K562 (cell line): ENCODE results near the gene PIK3R5. TPM values are rescaled to one million over a fixed set of nuclear protein-coding genes. Genes with fewer than 3 reads are reported as not detected.

Experiments used
- ATAC-seq: fragments of 200-7000 bp; cut with Tn5 transposase; 3 replicates; pipeline ENCODE4 v1.9.1; 2020; ENCODE audit warnings: moderate library complexity
- BruUV-seq: library from RNA; stranded (reverse); fragments of 400-500 nt; replicated peaks from 2 replicates; lab custom pipeline; 2021; lab: Mats Ljungman, UMichigan
- CTCF ChIA-PET: fragments of 300-600 bp; formaldehyde crosslinking; extraction: SDS; loops from one replicate; lab custom pipeline; 2021; ENCODE audit warnings: low intra/inter-chr PET ratio; lab: Yijun Ruan, JAX
- POLR2A ChIA-PET: fragments of 300-600, 350-650 bp; sonication (Branson Sonifier 250); formaldehyde crosslinking; extraction: SDS; loops from one replicate; lab custom pipeline; 2021; ENCODE audit warnings: antibody characterized with exemption, inconsistent platforms; lab: Yijun Ruan, JAX
- DNase-seq, 4 experiments: peaks; one replicate each; pipeline versions ENCODE4 v3.0.0 to v3.0.0-alpha.2; 2011 to 2018; ENCODE audit warnings: low spot score in 3 of 4, mixed read lengths in 3 of 4; ENCODE audit errors: extremely low read depth in 1 of 4
- FAIRE-seq: peaks from 2 replicates; lab custom pipeline; 2011; peaks lifted over from hg19 to GRCh38; lab: Jason Lieb, UNC
- H2AFZ ChIP-seq: 2 replicates; pipeline ENCODE4 v1.6.0; 2011; ENCODE audit warnings: low read depth, low read length, control low read depth, inconsistent platforms
- H3K27ac ChIP-seq: fragments of 200-600 bp; 3 replicates; pipeline ENCODE4 v1.8.0; 2011; ENCODE audit warnings: low read depth, mild to moderate bottlenecking, control low read depth, inconsistent platforms, low read length, moderate library complexity, mixed read lengths; ENCODE audit errors: extremely low read depth
- H3K27me3 ChIP-seq, 2 experiments: fragments of 300-600 bp in 1 of 2; 2 replicates in 1 of 2; 3 replicates in 1 of 2; pipeline versions ENCODE4 v1.6.0 to v1.8.0; 2011; ENCODE audit warnings: inconsistent platforms in 2 of 2, low read length in 2 of 2, mild to moderate bottlenecking in 1 of 2, mixed read lengths in 1 of 2, moderate library complexity in 1 of 2; ENCODE audit not compliant: control insufficient read depth in 2 of 2, insufficient read depth in 2 of 2
- H3K36me3 ChIP-seq: fragments of 300-600 bp; 3 replicates; pipeline ENCODE4 v1.8.0; 2011; ENCODE audit warnings: mild to moderate bottlenecking, low read length, inconsistent platforms; ENCODE audit not compliant: control insufficient read depth, insufficient read depth
- H3K4me1 ChIP-seq, 2 experiments: fragments of 200-600 bp in 1 of 2; replicated peaks in 1 of 2; 2 replicates in 1 of 2; 3 replicates in 1 of 2; pipeline versions ENCODE4 v1.5.1 to v1.8.0; 2011; ENCODE audit warnings: inconsistent platforms in 2 of 2, low read length in 2 of 2, mild to moderate bottlenecking in 1 of 2, mixed read lengths in 1 of 2, moderate library complexity in 1 of 2; ENCODE audit not compliant: control insufficient read depth in 2 of 2, insufficient read depth in 2 of 2
- H3K4me2 ChIP-seq: 2 replicates; pipeline ENCODE4 v1.6.1; 2011; ENCODE audit warnings: low read length, control low read depth, inconsistent platforms, mixed read lengths; ENCODE audit not compliant: insufficient read depth
- H3K4me3 ChIP-seq: fragments of 200-600 bp; sonication (generic), shearing (Covaris generic); 2 replicates; pipeline ENCODE4 v1.5.1; 2016; ENCODE audit warnings: control low read depth, inconsistent platforms
- H3K79me2 ChIP-seq: fragments of 200-600 bp; 3 replicates; pipeline ENCODE4 v1.8.0; 2011; ENCODE audit warnings: low read length, inconsistent platforms; ENCODE audit not compliant: control insufficient read depth, insufficient read depth
- H3K9ac ChIP-seq, 2 experiments: 2 replicates each; pipeline versions ENCODE4 v1.6.0 to v1.6.1; 2011; ENCODE audit warnings: low read depth in 2 of 2, low read length in 2 of 2, control low read depth in 1 of 2, inconsistent platforms in 1 of 2, mild to moderate bottlenecking in 1 of 2, mixed read lengths in 1 of 2; ENCODE audit not compliant: insufficient read depth in 1 of 2
- H3K9me1 ChIP-seq: one replicate; pipeline ENCODE4 v1.6.0; 2011; ENCODE audit warnings: inconsistent platforms, mild to moderate bottlenecking, low read length, moderate library complexity; ENCODE audit not compliant: control insufficient read depth, insufficient read depth
- H3K9me3 ChIP-seq: replicated peaks from 2 replicates; pipeline ENCODE4 v1.5.1; 2011; ENCODE audit warnings: low read depth, low read length, inconsistent platforms; ENCODE audit not compliant: control insufficient read depth, insufficient read depth
- H4K20me1 ChIP-seq: replicated peaks from 2 replicates; pipeline ENCODE4 v1.6.1; 2011; ENCODE audit warnings: low read length, inconsistent platforms, mixed read lengths; ENCODE audit not compliant: control insufficient read depth, insufficient read depth
- C11orf30 ChIP-seq: fragments of 450-650 bp; IDR thresholded peaks from 2 replicates; pipeline ENCODE4 v1.6.1; 2016; ENCODE audit warnings: low read depth, mild to moderate bottlenecking
- CHD2 ChIP-seq: IDR thresholded peaks from 2 replicates; pipeline ENCODE4 v1.6.1; 2011; ENCODE audit warnings: low read depth, low read length
- FUS ChIP-seq: fragments of 200-400 bp; formaldehyde crosslinking; optimal IDR thresholded peaks from 2 replicates; pipeline ENCODE3; 2017; ENCODE audit warnings: low read depth, low read length
- GATA2 ChIP-seq: sonication (generic); formaldehyde crosslinking; IDR thresholded peaks from 2 replicates; pipeline ENCODE4 v1.4.0; 2020; ENCODE audit warnings: mild to moderate bottlenecking, missing genetic modification reagents
- GATAD2A ChIP-seq: fragments of 450-650 bp; IDR thresholded peaks from 2 replicates; pipeline ENCODE4 v1.6.1; 2017
- KHSRP ChIP-seq: fragments of 450-650 bp; IDR thresholded peaks from 2 replicates; pipeline ENCODE4 v1.6.1; 2017
- SIRT6 ChIP-seq: IDR thresholded peaks from one replicate; pipeline ENCODE4 v1.6.1; 2012; ENCODE audit warnings: low read depth, mild to moderate bottlenecking, control low read depth, inconsistent platforms, low read length, moderate library complexity
- SUPT5H ChIP-seq: fragments of 450-650 bp; IDR thresholded peaks from 2 replicates; pipeline ENCODE4 v1.6.1; 2016
- TCF7L2 ChIP-seq: fragments of 150-350 bp; IDR thresholded peaks from 2 replicates; pipeline ENCODE4 v1.6.1; 2016; ENCODE audit warnings: low read depth, mild to moderate bottlenecking, low read length, moderate library complexity
- TEAD2 ChIP-seq: fragments of 450-650 bp; IDR thresholded peaks from 2 replicates; pipeline ENCODE4 v1.6.1; 2016; ENCODE audit warnings: missing genetic modification characterization, control low read depth, missing compliant biosample characterization
- ZNF561 ChIP-seq: fragments of 450-650 bp; formaldehyde crosslinking; conservative IDR thresholded peaks from 2 replicates; pipeline ENCODE4 v1.4.0; 2020; ENCODE audit warnings: mild to moderate bottlenecking, moderate library complexity
- ZNF76 ChIP-seq: fragments of 250-450 bp; sonication (Bioruptor Pico); IDR thresholded peaks from 2 replicates; pipeline ENCODE4 v1.4.0; 2020; ENCODE audit warnings: mild to moderate bottlenecking, moderate library complexity, borderline replicate concordance
- WGBS: fragments of 100-300 bp; shearing (Covaris generic); methylation state at CpG from one replicate; pipeline ENCODE4 v1.1.6; 2016; ENCODE audit warnings: low coverage, mixed read lengths; ENCODE audit not compliant: insufficient coverage; ENCODE audit errors: missing lambda C conversion rate; 5-methylcytosine and 5-hydroxymethylcytosine counted together
- in situ Hi-C: fragments of 300-500 bp; cut with MboI; formaldehyde crosslinking; loops from 4 replicates; pipeline ENCODE4 v1.15.0; 2018; ENCODE audit warnings: inconsistent platforms, mixed read lengths
- intact Hi-C: fragments of 100-400 bp; cut with micrococcal nuclease; formaldehyde crosslinking; loops from 2 replicates; pipeline ENCODE4 v1.14.2; 2022
- polyA plus RNA-seq, 8 experiments: library from polyadenylated mRNA; depleted of rRNA in 4 of 8; stranded (reverse) in 5 of 8; unstranded in 3 of 8; fragments of >200 nt; fragmentation: Nextera tagmentation in 2 of 8; fragmentation: Illumina TruSeq in 1 of 8; extraction: Ambion mirVana in 2 of 8; extraction: Trizol in 1 of 8; gene quantifications; 2 replicates each; pipeline versions ENCODE4 v1.2.1 to v1.2.3, GENCODE V29; 2011 to 2014; ENCODE audit warnings: inconsistent platforms in 1 of 8, missing spikeins in 1 of 8
- total RNA-seq, 7 experiments: library from RNA; depleted of rRNA in 6 of 7; stranded (reverse); fragments of >200 nt in 6 of 7; fragmentation: Illumina TruSeq in 2 of 7; extraction: Trizol in 2 of 7; gene quantifications; 2 replicates each; pipeline versions ENCODE4 v1.2.1 to v1.2.3, GENCODE V29; 2011 to 2021; ENCODE audit warnings: low replicate concordance in 1 of 7
- TF ChIP-seq, protein P1 (sequence below): IDR thresholded peaks from 2 replicates; pipeline ENCODE4 v1.6.1; 2011; ENCODE audit not compliant: insufficient read length; ENCODE audit errors: extremely low read depth
- TF ChIP-seq, protein P2 (sequence below): fragments of 450-650 bp; formaldehyde crosslinking; IDR thresholded peaks from 2 replicates; pipeline ENCODE4 v1.4.0; 2020; ENCODE audit warnings: mild to moderate bottlenecking, moderate library complexity
- TF ChIP-seq, protein P3 (sequence below), 2 experiments: IDR thresholded peaks; 2 replicates each; pipeline ENCODE4 v1.6.1; 2012; ENCODE audit warnings: improper control_type of control experiment in 2 of 2, low read depth in 2 of 2, low read length in 2 of 2, borderline replicate concordance in 1 of 2

PIK3R5 gene
- total and polyA plus RNA-seq, 9 of the 15 experiments (the other 6 are each of a cell fraction or from before 2014, with no cell fraction given), result 0.01 to 0.38 TPM; not detected in 7

- no peak for DNase-seq
- H3K9ac ChIP-seq, result no peak overlapping the region
- H3K79me2 ChIP-seq, result no peaks in the 10 kb centered on the region
- WGBS, result 3% methylated on average over 11 of the region's 14 CpGs
- ChIA-PET CTCF (no interaction called here), POLR2A (no interaction called here)
- in situ Hi-C loops, result no loop called here
- H3K36me3 ChIP-seq, result no peaks in the 10 kb centered on the region
- peaks cover 0 to 10% of the 10 kb centered on the region in 2 experiments; a peak in 1 of 5 replicates for H3K27me3 ChIP-seq
- H4K20me1 ChIP-seq, result no peaks in the 10 kb centered on the region
- no peak overlapping the region for H3K4me3 ChIP-seq
- H3K9me3 ChIP-seq, result no peaks in the 10 kb centered on the region
- no peak for ATAC-seq
- H3K27ac ChIP-seq, result no peak overlapping the region
- no peak overlapping the region for H2AFZ ChIP-seq
- H3K4me1 ChIP-seq, result no peaks in the 10 kb centered on the region
- no TSS peak for BruUV-seq
- no peaks in the 10 kb centered on the region for H3K9me1 ChIP-seq
- no peak overlapping the region for H3K4me2 ChIP-seq
- no peak for FAIRE-seq
- intact Hi-C loops, result no loop called here
- TF ChIP-seq KHSRP (no peak), TEAD2 (tag) (no peak), SUPT5H (no peak), GATA2 (no peak), FUS (no peak), SIRT6 (no peak), GATAD2A (no peak), CHD2 (no peak), TCF7L2 (no peak), ZNF76 (CRISPR knock-in tag) (no peak), ZNF561 (no peak), C11orf30 (no peak)
- TF ChIP-seq, protein P1, sequence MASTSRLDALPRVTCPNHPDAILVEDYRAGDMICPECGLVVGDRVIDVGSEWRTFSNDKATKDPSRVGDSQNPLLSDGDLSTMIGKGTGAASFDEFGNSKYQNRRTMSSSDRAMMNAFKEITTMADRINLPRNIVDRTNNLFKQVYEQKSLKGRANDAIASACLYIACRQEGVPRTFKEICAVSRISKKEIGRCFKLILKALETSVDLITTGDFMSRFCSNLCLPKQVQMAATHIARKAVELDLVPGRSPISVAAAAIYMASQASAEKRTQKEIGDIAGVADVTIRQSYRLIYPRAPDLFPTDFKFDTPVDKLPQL, result no peak
- TF ChIP-seq, protein P2, sequence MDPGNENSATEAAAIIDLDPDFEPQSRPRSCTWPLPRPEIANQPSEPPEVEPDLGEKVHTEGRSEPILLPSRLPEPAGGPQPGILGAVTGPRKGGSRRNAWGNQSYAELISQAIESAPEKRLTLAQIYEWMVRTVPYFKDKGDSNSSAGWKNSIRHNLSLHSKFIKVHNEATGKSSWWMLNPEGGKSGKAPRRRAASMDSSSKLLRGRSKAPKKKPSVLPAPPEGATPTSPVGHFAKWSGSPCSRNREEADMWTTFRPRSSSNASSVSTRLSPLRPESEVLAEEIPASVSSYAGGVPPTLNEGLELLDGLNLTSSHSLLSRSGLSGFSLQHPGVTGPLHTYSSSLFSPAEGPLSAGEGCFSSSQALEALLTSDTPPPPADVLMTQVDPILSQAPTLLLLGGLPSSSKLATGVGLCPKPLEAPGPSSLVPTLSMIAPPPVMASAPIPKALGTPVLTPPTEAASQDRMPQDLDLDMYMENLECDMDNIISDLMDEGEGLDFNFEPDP (CRISPR knock-in tag), result no peak
- TF ChIP-seq, protein P3, sequence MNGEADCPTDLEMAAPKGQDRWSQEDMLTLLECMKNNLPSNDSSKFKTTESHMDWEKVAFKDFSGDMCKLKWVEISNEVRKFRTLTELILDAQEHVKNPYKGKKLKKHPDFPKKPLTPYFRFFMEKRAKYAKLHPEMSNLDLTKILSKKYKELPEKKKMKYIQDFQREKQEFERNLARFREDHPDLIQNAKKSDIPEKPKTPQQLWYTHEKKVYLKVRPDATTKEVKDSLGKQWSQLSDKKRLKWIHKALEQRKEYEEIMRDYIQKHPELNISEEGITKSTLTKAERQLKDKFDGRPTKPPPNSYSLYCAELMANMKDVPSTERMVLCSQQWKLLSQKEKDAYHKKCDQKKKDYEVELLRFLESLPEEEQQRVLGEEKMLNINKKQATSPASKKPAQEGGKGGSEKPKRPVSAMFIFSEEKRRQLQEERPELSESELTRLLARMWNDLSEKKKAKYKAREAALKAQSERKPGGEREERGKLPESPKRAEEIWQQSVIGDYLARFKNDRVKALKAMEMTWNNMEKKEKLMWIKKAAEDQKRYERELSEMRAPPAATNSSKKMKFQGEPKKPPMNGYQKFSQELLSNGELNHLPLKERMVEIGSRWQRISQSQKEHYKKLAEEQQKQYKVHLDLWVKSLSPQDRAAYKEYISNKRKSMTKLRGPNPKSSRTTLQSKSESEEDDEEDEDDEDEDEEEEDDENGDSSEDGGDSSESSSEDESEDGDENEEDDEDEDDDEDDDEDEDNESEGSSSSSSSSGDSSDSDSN (IDR thresholded peaks at IDR 0.05; ENCODE audit: borderline replicate concordance in 1 of 2, low read depth in 2 of 2, low read length in 2 of 2), result no peak
Measured at GRCh38 chr17:8941520-8941919, 24.0 kb downstream of the PIK3R5 start.
